ENCODE measurements around the gene ACOX1. TPM values are rescaled to one million over a fixed set of nuclear protein-coding genes. Genes with fewer than 3 reads are reported as not detected.

Gene ACOX1
- polyA plus RNA-seq, 12 donors = 16.8 to 23.3 (median 20.8) TPM; not detected in 1

DNA sequence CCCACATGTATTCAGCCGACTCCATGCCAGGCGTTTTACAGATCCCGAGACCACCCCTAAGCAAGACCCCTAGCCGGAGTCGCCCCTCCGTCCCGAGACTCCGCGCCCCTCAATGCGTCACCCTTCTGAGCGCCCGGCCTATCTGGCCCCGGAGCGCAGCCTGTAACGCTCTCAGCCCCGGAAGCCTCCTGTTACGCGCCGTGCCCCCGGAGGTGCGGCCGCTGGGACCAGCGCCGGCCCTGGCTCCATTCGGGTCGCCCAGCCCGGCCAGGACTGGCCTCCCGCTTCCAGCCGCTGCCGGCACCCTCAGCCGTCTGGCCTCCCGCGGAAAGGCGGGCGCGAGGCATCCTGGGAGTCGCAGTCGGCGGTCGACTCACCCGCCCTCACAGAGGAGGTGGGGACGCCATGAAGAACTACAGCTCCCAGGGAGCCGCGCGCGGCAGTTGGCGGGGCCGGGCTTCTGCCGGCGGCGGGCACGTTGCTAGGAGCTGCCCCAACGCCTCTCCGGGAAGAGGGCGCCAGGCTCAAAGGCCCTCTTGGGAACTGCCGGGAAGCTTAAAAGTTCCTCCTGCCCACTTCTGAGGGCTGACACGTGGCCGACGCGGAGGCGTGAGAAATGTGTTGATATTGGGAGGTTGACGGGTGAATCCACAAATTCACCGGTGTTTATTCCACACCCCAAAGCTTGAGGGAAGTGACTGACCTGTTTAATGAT is 38.1 kb downstream of the ACOX1 start, which contains the start of gene FBF1:
Gene FBF1 (minus strand): TSS at position 316 of the 715 bp plus-strand sequence. CDS start 2,893 bp downstream, outside the sequence.
- peak; percentile 89 for DNase-seq

DNA sequence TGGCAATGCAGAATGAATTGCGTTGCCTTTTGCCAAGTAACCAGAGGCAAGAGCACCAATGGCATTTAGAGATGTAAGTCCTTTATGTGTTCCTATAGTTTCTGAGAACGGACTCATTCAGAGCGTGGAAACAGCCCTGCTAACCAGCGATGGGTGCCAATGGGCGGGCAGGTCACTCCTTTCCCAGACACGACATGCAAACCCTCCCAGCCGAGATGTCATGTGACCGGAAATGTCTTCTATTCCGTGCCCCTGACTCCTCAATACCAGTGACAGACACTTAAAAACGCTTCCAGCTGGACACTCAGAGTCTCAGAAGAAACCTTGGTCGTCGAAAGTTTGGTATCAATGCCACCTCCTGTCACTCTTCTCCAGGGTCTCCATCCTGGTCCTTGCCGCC is 41.3 kb downstream of the ACOX1 start:
- DNase-seq = no peak

DNA sequence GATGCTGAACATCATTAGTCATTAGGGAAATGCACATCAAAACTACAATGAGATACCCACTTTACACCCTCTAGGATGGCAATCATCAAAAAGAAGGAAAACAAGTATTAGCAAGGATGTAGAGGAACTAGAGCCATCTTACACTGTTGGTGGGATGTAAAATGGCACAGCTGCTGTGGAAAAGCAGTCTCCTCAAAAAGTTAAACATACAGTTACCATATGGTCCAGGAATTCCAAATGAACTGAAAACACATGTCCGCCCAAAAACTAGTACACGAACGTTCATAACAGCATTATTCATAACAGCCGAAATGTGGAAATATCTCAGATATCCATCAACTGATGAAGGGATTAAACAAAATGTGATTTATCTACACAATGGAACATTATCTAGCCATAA is 45.2 kb downstream of the ACOX1 start:
- no peak for DNase-seq

DNA sequence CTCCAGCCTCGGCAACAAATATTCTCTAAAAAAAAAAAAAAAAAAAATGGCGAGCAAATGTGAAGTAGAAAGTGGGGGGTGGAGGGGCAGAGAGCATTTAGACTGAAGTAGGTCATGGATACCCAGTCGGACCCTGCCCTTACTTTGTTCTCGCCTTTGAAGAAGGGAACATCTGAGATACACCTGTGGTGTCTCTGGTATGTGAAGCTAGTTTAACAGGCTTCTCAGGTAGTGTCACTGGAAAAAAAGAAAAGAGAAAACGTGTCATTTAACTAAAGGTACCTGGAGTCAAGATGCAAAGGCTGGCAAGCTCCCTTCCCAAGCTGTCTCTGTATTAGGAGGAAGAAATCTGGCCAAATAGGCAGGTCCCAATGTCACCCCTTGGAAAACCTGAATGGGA is 46.1 kb downstream of the ACOX1 start:
- no peak for DNase-seq

DNA sequence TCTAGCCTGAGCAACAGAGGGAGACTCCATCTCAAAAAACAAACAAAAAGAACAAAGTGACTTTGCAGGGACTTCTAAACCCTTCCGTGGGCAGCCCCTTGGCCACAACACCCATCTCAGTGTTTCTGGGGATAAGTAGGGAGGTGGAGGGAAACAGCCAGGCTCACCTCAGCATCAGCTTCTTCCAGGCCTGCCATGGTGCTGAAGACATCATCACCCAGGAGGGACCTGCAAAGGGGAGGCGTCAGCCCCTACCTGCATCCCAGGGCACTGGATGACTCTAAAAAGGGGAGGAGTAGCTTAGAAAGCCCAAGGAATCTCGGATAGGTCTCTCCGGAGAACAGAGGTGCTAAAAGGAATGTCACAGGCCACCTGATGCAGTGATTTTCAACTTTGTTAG is 47.9 kb downstream of the ACOX1 start:
- DNase-seq = no peak

DNA sequence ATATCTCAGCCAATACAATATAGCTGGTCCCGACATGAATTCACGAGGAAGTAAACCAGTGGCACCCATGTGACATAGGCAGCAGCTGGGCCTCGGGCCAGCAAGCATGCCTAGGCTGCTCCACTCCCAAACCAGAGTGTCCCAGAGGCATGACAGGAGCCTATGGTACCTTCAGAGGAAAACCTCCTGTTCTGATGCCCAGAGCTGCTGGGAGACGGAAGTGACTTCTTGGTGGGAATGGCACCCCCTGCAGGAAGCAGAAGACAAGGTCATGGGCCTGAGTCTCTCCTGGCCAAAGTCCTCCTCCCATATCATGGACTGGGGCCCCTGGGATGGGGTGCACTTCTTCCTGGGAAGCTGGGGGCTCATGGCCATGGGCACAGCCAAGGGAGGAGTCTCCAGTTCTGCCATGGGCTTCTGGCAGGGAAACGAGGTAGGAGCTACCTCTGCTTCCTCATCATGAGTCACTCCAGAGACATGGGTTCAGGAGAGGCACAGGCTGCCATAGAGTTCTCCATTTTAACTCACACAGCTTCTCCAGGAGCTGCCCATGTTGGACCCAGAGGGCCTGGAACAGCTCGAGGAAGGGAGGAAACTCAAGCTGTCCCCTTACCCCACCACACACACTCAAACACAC is 51.6 kb downstream of the ACOX1 start:
- DNase-seq = no peak

DNA sequence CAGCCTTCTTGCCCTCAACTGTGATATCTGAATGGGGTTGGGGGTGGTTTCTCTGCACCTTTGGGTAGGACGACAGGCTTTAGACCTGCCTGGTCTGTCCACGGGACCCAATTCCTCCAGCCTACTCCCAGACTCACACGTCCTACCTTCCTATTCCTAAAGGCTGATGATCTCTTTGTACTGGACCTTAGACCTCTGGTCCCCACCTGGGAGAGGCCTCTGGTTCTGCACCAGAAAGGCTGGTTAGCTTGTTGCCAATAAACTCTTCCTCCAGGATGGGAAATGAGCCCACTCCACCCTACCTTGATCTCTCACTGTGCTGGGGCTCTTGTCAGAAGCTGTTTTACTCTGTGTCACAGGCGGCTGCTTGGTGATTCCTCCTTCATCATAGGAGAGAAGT is 52.5 kb downstream of the ACOX1 start:
- DNase-seq = no peak

DNA sequence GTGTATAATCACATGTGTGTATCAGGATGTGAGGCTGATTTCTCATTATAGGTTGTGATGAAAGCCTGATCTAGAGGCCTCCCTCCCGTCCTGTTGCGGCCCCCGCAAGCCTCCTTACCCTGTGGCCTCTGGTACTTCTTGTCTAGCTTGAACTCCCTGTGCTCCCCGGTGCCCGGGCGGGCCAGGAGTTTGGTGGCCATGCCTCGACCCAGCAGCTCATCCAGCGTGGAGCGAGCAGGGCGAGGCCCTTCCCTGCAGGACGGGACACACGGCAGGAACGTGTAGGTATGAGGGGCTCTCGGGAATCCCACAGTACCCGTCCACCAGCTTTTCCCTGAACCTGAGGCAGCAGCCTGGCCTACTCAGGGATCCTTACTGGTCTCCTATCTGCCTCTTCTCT is 53.1 kb downstream of the ACOX1 start:
- no peak for DNase-seq

DNA sequence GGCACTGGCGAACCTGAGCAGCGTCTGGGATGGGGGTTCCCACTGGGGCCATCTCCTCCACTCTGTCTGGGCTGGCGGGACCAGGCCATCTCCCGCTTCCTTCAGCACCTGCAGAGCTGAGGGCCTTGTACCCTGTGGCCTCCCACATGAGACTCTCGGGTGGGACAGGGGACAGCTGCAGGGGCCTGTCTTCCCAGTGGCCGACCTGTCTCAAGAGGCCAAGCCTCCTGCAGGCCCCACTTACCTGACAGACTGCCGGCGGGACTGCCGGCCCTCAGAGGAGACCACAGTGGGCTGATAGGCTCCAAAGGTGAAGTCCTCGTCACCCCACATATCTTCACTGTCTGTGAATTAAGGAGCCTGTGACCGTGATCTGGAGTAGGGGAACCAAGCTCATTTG is 53.9 kb downstream of the ACOX1 start:
- no peak for DNase-seq

DNA sequence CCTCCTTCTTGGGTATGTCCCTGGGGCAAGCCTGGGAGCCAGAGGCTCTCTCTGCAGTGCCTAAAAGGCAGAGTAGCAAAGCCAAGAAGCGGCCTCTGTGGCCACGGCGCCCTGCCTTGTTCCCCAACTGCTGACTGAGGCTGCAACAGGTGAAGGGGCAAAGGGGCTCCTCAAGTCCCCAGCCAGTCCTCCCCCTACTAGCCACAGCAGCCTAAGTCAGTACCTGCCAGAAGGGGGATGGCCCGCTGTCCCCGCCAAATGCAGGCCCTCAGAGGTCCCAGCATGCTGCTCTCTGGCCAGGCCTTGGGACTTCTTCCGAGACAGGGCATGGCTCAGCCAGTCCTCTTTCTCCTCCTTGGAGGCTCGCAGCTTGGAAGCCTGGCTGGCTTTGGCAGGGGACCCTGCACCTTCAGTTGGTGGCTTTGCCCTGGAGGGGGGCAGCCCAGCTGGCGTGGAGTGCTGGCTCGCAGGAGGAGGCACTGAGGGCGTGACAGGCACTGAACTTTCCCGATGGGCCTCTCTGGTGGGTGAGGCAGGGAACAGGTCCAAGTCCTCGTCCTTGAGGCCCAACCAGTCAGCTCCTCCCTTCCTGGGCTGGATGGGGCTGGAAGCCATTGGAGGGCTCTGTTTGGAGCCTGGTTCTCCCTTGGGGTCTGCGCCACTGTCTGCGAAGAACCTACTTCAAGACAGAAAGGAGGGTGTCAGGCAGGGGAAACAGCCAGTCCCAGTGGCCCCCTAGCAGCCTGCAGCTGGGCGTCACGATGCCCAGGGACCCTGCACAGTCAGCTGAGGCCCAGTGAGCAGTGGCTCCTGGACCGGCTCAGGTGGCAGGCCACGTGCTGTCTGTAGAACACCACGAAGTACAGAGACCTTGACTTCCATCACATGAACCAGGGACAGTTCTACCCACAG is 55.7 kb downstream of the ACOX1 start:
- DNase-seq = no peak

DNA sequence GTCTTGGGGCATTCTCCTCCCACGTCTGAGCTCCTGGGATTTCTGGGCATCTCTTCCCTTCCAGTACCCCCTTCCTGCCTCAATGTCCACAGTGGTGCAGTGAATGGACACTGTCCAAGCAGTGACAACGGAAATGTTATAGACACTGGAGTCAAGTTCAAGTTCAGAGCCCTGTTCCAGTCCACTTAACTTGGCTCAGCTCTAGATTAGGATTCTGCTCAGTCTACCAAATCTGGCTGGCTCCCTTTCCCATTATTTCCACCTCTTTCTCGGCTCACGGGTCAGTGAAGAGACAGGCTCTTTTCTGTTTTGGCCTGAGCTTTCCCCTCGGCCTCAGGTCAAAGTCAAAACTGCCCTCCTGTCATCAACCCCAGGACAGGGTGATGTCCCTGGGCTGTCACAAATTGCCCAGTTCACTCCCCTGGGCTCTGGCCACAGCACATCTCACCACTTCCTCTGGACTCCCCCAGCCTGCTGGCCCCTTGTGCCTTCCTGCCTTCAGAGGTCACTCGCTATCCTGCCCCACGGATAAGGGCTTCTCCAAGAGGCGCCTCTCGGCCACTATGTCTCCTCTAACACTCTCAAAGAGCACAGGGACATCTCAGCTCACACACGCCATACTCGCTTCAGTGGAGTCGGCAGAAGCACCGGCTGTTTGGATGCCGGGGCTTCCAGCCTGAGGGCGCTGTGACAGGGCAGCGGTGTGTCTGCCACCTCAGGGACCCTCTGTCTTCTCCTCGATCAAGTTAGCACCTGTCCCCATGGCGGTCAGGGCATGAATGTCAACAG is 56.6 kb downstream of the ACOX1 start:
- DNase-seq = no peak

DNA sequence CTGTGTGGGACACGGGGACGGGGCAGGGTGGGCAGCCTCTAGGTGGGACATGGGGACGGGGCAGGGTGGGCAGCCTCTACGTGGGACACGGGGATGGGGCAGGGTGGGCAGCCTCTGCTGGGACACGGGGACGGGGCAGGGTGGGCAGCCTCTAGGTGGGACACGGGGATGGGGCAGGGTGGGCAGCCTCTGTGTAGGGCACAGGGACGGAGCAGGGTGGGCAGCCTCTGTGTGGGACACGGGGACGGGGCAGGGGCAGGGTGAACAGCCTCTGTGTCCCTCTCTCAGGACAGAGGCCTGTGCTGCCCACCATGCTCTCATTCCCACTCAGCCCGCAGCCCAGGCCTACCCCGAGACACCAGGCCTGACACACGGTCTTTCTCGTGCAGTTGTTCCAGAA is 57.4 kb downstream of the ACOX1 start:
- no peak for DNase-seq

DNA sequence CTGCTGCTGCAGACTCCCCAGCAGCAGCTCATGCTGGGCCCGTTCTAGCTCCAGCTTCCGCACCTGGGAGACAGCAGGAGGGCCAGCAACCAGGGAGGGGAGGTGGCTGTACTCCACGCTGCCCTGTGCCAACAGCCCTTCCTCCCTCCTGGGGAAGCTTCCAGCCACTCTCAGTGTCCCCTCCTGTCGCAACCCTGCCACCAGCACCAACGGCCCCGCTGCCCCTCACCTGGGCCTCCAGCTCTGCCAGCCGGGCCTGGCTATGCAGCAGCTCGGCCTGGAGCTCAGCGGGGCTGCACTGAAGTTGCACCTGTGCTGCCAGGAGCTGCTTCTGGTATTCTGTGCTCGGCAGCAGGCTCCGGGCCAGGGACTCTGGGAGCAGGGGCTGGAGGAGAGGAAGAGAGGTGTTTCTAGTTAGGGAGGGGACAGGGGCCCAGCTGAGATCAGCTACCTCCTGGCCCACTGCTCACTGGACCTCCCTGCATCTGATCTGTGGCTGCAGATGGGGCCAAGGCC is 58.9 kb downstream of the ACOX1 start:
- DNase-seq = no peak

DNA sequence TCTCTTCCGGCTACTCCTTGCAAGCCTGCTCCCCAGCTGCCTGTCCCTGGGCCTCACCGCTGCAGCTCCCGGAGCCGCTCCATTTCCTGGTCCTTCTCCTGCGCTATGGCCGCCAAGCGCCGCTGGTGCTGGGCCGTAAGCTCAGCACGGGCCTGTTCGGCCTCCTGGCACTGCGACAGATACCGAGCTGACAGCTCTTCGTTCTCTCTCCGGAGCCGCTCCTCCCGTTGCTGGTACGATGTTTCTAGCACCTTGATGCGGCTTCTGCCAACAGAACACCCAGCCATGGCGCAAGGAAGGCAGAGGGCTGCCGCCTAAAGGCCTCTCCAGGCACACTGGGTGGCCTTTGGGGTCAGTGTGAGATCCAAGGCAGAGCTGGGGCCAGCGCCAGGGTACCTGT is 59.4 kb downstream of the ACOX1 start:
- no peak for DNase-seq

DNA sequence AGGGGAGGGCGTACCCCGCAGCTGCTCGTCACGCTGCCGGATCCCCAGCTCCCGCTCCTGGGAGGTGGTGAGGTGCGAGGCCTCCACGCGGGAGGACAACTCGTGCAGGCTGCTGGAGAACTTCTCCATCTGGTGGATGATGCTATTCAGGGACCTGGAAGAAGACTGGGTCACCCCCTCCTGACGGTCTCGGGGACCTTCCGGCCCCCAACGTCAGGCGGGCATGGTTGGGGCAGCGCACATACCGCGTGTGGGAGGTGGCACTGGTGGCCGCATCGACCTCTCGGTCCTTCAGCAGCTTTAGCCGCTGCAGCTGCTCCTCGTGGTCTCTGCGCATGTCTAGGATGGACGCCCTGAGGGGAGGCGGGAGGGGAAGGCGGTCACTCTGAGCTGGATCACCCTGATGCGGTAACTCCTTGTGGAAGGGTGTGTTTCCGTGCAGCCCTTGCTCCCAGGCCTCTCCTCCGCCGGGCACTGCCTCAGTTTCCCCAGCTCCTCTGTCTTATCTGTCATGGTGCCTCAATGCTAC is 61.0 kb downstream of the ACOX1 start:
- no peak for DNase-seq

DNA sequence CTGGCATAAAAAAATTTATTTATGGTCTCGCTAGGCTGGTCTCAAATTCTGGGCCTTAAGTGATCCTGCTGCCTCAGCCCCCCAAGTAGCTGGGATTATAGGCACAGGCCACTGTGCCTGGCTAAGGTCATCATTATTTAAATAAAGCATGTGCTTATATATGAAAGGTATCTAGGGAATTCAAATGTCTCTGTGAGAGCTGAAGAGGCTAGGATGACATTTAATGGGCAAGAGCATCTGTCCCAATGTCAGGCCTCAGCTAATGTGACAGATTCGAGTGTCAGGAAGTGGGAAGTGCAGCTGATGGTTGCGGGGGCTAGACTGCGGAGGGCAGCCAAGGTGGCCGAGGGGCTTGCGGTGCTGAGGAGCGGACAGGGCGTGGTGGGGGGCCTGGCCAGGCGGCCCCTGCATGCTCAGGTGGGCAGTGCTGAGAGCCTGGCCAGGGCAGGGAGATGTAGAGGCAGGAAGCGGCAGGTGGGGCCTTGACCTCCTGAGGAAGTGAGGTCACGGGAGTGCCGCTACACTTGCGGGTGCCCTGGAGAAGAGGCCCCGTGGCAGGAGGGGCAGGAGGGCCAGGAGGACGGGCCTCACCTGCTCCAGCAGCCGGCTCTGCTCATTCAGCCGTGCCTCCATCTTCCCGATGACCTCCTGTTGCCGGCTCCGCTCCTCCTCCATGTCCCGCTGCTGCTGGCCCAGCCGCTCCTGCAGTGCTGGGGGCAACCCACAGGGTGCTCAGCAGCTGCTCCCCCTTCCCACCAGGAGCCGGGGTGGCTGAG is 61.6 kb downstream of the ACOX1 start:
- no peak for DNase-seq

DNA sequence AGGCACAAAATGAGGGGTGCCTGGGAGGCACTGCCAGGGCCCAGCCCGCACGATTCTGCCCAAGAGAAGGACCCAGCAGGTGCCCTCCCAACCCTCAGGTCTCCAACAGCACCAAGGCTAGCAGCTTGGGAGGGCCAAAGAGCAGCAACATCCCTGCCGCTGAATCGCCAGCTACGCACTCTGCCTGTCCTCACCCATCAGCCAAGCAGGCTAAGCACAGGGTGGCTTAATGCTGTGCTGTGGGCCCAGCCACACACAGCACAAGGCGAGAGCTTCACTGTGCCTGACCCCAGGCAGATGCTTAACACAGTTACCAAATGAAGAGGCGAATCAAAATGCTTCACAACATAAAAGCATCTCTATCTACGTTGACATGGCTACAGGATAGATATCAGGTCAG is 63.7 kb downstream of the ACOX1 start:
- DNase-seq = no peak

DNA sequence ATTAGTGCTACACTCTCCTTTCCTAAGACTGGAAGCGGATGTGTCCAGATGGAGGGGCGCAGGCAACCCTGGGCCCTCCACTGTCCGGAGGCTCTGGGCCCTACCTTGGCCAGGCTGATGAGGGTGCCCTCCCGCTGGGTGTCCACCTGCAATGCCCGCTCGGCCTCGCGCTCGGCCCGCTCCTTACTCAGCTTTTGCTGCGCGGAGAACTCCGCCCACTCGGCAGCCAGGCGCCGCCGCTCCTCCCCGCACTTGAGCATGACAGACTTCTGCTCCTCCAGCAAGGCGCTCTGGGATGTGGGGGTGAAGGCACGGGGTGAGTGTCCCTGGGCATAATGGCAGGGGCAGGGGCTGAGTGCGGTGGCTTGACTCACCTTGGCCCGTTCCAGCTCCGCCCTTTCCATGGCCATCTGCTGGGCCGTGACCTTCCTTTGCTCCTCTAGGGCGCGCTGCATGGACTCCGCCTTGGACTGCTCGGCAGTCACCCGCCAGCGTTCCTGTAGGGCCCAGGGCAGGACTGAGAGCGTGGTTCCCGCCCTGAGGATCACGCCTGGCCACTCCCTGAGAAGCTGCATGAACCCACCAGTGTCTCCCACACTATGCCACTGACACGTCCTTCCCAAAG is 64.2 kb downstream of the ACOX1 start:
- DNase-seq = no peak

DNA sequence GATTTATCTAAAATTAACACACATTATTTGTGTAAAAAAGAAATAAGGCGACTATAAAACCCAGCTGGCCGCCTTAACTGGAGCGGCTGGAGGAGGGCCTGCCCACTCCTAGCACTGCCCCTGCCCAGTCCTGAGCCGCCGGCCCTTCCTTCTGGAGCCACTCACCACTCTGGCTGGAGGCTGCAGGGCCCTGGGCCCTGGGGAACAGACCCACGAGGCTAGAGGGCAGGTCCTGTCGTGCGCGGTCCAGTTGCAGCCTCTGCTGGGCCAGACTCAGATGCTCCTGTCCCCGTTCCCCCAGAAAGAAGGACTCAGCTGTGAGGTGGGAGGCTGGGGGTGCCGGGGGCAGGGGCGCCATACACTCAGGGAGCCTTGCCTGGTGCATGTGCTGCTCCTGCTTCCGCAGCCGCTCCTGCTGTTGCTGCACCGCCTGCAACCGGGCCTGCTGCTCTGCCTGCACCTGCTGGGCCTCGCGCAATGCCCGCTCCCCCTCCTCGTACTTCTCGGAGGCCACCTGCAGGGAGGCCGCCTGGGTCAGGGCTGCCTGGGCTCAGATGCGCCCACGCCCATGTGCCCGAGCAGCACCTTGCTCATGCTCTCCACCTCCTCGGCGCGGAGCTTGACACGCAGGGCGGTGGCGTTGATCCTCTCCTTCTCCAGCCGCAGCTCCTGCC is 65.3 kb downstream of the ACOX1 start:
- no peak for DNase-seq

All from muscle of arm (tissue), 12 donors.